Activated naive CD4-positive, alpha-beta T cell treated with Interleukin-2 at 50 U/mL for 16 hours (primary cell): ENCODE measurements around the gene SLC22A31.

Source experiments
- DNase-seq: peaks from one replicate; pipeline ENCODE4 v3.0.0-alpha.2; 2020

Gene SLC22A31

DNA sequence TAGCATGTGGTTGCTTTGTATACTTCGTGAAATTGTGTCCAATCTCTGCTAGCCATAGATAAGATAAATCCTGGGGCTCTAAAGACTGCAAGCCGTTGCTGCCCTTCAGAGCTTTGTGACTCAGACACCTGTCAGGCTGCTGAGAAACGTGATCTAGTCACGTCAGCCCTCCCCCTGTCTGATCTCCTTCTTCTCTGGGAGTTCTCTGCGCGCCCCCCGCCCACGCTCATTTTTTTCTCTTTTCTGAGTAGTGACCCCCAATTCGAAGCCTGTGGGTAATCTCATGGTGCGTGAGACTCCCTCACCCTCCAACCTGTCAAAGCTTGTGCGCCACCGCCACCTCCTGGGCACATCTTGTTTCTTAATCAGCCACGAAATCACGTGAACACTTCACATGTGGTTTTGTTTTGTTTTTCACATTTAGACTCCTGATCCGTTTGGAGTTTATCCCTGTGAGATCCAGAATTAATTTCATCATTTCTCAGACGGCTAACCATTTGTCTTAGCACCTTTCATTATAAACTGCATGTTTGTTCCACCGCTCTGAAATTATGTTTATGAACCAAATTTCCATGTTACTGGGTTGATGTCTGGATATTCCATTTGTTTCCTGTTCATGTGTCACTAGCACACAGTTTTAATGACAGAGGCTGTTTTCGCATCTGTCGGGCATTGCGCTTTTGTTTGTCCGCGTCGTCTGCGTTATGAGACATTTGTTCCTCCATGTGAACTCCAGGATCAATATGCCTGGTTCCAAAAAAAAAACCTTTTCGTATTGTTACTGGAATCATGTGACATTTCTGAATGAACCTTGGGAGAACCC is 16.2 kb upstream of the SLC22A31 start:
- DNase-seq = peak; percentile 82

DNA sequence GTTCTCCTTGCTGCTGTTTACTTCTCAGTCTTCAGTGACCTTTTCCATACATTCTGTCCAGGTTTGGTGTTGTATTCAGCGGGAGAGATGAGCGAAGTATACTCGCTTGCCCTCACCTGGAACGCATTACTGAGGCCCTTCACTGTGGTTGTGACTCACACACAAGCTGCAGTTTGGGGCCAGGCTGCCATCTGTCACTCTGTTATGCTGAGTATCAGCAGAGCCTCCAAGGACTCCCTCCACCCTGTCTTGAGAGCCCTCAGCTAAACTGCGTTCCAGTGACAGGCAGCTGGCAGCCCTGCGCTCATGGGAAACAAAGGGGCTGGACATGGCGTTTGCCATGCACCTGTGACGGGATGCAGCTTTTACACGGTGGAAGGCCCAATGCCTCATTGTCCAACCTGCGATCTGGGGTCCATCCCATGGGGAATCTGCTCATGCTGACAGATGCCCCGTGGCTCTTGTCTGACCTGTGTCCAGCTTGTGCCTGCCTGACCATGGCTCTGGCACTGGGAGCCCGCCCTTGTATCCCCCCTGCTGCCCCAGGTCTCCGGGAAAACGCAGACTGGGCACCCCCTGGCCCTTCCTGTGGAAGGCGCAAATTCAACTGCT is 10.7 kb upstream of the SLC22A31 start:
- no peak for DNase-seq

DNA sequence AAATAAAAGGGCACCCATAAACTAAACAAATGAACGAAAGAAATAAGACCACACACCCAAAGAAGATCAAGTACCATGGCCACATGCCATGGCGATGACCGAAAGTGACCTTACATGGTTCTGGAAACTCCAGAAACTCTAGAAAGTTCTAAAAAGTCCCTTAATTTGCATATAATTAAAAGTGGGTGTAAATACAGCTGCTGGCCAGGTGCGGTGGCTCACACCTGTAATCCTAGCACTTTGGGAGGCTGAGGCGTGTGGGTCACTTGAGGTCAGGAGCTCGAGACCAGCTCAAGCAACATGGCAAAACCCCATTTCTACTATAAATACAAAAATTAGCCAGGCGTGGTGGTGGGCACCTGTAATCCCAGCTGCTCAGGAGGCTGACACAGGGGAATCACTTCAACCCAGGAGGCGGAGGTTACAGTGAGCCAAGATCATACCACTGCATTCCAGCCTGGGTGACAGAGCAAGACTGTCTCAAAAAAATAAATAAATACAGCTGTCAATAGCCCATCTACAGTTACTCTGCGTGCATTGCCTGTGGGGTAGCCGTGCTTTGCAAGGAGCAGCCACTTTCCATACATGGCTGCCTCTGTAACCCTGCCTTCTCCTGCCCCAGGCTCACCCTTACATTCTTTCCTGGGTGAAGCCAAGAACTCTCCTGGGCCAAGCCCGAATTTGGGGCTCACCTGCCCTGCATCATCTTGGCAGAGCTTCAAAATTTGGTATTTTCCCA is 10.0 kb upstream of the SLC22A31 start:
- no peak for DNase-seq

DNA sequence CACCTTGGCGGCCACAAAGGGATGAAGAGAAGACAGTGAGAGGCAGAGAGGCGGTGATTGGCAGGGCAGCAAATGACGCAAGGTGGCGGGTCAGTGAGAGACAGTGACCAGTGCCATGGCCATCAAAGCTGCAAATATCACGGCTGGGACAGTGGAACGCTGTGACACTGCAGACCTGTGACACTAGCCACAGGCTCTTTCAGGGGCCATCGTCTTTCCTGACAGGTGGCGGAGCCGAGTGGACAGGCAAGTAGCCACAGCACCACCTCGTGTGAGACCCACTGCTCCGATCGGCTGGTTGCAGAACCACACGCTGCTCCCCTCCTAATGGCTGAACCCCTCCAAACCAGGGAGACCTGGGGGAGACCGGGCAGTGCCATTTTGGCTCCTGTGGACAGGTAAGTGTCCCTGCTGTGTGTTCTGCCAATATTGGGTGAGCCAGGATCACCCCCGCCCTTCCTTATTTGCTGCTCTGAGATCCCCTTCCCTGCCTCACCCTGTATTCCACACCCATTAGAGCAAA is 9.2 kb upstream of the SLC22A31 start:
- no peak for DNase-seq

DNA sequence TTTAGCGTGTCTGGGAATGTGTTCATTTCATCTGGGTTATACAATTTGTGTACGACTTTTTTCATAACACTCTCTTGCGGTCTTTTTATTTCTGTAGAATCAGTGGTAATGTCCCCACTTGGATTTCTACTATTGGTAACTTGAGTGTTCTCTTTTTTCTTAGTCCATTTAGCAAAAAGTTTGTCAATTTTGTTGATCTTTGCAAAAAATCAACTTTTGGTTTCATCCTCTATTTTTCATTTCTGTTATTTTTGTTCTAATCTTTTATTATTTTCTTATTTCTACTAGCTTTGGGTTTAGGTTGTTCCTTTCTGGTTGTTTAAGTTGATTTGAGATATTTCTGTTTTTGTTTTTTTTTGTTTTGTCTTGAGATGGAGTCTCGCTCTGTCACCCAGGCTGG is 7.7 kb upstream of the SLC22A31 start:
- no peak for DNase-seq

DNA sequence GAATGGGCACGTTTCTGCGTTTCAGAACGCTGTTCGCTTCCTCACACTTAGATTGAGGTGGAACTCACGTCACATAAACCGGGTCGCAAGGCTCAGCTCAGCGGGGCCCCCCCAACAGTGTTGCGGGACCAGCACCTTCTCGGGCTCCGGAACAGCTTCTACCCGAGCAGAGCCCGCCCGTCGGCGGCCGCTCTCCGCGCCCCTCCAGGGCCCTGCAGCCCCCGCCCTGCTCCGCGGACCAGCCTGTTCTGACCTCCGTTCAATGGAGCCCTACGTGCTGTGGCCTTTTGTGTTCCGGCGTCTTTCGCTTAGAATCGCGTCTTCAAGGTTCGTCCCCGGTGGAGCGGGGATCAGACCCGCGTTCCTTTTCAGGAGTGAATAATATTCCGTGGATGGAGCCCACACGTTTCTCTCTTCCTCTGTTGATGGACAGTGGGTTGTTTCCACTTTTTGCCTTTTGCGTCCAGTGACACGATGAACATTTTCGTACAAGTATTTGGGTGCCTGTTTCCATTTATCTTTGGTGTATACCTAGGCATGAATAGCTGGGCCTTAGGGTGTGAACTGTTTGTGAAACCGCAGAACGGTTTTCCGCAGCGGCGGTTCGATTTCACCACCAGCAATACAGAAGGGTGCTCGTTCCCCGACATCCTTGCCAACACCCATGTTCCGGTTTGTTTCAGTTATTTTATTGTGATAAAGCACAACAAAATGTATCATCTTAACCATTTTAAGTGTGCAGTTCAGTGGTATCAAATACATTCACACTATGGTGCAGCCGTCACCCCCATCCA is 2.3 kb upstream of the SLC22A31 start:
- DNase-seq = no peak

DNA sequence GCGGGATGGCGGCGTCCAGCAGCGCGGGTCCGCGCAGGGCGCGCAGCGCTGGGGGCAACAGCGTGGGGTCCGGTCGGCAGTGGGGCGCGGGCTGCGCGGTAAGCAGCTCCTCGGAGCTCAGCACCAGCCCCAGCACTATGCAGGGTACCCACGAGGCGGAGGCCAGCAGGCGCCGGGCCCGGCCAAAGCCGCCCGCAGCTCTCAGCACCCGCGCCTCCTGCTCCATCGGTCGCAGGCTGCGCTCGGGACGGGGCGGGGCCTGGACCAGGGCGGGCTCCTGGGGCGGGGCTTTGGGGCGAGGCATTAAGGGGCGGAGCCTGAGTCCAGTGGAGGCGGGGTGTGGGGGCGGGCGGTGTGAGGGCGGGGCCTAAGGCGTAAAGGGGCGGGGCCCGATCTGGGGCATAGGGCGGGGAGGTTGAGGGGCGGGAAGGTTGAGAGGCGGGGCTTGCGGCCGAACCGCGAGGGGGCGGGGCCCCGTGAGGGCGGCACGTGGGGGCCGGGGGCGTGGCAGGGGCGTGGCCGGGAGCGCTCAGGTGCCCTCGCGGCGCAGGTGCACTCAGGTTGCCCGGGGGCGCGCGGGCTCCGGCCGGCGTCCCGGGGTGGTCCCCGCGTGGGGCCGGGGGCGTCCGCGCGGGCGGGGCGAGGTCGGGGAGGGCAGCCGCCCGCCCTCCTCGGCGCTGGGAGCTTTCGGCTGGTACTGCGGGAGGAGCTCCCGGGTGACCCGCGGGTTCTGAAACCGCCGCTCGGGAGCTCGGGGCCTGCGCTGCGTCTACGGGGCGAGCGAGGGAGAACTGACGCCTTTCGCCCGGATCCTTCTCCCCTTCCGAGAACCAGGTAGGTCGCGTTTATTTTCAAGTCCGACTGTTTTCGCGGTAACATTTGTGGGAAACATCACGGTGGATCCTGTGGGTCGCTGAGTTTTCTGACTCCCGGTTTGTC is 1.4 kb upstream of the SLC22A31 start:
- DNase-seq = peak; percentile 74

DNA sequence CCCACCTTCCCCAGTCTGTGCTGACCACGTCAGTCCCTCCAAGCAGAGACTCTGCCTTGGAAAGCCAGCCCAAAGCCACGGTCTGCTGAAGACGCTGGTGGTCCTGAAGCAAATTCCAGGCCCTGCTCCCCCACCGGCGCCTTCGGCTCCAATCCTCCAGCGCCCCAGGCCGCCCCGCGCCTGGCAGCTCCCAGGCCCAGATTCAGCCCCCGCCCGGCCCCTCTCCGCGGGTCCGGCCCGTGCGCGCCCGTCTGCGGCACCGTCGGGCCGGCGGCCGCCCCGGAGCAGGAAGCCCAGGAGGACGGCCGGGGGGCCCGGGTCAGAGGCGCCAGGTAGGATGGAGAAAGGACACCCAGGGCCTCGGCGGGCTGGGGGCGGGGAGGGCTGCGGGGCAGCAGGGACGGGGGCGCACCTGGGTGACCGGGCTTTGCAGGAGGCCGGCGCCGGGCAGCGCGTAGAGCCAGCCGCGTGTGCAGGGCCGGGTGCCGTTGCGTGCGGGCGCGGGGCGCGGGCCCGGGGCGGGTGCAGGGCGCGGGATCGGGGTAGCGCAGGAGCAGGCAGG is 594 bp upstream of the SLC22A31 start:
- no peak for DNase-seq

DNA sequence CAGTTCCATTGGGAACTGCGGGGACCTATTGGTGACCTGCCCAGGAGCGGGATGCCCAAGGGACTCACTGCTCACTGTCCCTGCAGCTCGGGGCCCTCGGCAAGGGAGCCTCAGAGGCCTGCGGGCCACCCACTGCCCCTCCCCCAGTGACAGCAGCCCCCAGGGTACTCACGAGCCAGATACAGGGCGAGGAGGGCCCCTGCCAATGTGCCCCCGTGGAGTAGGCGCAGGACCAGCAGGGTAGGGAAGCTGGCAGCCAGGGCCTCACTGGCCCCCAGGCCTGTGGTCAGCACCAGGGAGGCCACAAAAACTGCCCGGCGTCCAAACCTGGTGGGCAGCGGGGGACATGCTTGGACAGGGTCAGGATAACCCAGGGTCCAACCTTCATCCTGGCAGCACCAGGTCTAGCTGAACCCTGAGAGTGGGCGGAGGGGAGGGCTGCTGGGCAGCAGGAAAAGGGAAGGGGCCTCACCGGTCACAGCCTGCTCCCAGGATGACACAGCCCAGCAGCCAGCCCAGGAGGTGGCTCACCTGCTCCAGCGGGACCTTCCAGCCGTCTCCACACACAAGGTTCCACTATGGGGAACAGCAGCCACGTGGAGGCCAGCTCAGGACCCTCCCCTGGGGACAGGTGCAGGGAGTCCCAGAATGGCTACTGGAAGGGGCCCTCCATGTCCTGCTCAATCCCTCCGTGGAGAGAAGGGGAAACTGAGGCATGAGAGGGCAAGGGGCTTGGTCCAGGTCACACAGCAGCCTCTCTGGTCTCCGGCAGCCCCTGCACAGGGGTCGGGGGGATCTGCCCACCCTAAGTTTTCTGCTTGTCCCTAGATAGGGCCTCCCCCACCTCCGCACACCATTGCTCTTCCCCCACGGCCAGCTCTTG is 855 bp downstream of the SLC22A31 start:
- no peak for DNase-seq

DNA sequence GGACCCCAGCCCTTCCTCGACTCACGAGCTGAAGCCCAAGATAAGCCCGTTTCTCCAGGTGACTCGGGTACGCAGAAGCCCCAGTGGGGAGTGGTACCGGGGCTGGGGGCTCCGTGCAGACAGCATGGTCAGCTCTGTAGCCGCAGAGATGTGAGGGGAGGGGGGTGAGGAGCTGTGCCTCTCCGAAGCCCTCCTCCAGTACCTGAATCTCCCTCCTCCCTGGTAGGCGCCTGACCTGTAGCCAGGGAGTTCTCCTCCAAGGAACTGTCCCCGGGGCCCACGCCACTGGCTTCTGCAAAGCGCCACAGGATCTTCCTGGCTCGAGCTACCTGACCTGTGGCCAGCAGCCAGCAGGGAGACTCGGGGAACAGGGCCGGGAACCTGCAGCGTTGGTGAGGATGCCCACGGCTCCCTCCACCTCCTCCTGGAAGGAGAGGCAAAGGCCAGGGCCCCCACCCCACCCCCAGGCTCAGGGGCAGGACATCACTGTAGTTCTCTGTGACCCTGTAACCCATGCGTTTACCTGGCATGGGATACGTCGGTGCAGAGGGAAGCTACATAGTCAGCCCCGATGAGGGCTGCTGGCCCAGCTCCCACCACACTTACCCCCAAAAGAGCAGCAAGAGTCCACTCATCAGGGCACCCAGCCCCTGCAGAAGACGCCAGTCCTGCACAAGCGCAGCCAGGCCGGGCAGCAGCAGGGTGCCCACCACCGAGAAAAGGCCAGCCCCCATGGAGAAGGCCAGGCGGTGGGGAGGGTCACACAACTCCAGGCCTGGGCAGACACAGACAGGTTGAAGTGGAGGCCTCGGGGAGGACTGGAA is 1.7 kb downstream of the SLC22A31 start:
- no peak for DNase-seq

DNA sequence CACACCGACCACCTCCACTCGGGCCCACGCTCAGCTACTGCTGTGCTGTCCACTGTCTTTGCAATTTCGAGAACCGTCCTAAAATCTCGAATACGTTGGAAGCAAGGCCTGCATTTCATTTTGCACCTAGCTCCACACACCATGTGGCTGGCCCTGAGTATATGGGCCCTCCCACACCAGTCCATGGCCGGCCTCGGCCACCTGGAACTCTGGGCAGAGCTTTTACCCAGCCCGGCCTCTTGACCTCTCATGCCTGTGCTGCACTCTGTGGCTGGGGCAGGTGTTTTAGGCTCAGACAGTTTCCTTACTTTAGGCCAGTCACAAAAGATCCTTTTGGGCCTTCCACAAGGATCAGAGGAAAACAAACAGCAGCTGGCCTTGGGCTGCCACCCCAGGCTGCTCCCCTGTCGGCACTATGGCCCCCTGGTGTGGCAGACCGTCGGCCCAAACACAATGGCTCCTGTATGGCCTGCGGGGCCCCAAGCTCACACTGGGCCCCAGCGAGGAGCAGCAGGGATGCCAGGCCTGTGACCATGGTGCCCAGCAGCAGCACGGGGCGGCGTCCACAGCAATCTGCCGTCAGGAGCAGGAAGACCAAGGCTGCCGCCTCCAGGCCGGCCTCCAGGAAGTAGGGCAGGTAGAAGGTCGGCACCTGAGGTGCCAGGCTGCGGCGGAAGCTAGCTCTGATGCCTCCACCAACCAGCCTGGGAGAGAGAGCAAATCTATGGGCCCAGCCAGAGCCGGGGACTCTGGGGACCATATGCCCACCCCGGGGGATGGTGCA is 2.5 kb downstream of the SLC22A31 start:
- DNase-seq = no peak

DNA sequence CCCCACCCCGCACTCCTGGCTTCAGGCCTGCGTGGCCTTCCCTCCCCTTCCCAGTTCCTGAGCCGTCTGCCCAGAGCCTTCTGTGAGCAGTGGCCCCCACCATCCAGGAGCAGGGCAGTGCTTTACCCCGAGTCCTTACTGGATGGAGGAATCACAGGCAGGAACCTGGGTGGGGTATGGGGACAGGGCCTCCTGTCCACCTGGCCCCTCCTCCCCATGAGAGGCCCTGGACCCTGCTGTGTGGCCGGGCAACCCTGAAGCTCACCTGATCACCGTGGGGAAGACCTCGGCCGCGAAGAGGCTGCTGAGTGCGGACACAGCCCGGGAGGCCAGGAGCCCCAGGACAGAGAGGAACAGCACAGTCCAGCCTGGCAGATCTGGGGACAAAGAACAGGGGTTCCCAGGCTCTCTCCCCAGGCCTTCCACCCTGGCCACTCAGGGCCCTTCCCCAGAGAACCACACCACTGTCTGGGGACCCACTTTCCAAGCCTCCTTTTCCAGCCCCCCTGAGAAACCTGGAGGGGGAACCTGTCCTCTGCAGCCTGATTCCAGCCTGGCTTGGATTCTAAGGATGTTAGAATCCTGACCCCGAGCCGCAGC is 3.2 kb downstream of the SLC22A31 start:
- DNase-seq = no peak

DNA sequence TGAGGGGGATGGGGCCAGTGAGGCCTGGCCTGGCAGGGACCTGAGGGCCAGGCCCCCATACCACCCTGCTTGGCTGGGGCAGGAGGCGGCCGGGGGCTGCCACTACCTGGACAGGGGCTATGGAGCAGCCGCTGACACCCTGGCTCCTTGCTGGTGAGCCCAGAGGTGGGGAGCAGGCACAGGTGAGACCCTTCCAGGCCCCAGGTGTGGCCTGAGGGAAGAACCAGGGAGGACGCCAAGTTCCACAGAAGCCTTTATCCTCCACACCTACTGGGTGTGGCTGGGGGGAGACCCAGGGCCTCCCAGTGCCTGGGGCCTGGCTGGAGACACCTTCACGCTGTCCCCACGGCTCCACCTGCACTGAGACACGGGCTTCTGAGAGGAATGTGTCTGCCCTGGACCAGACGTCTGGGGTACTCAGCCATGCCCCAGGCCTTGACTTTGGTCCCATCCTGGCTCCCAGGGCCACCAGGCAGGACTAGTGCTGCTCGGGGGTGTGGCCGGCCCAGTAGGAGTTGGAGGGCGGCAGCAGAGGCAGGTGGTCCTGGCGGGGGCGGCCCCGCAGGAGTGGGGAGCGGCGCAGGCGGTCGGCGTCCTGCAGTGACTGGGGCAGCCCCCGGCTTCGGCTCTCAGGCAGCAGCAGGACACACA is 4.7 kb downstream of the SLC22A31 start:
- DNase-seq = no peak

DNA sequence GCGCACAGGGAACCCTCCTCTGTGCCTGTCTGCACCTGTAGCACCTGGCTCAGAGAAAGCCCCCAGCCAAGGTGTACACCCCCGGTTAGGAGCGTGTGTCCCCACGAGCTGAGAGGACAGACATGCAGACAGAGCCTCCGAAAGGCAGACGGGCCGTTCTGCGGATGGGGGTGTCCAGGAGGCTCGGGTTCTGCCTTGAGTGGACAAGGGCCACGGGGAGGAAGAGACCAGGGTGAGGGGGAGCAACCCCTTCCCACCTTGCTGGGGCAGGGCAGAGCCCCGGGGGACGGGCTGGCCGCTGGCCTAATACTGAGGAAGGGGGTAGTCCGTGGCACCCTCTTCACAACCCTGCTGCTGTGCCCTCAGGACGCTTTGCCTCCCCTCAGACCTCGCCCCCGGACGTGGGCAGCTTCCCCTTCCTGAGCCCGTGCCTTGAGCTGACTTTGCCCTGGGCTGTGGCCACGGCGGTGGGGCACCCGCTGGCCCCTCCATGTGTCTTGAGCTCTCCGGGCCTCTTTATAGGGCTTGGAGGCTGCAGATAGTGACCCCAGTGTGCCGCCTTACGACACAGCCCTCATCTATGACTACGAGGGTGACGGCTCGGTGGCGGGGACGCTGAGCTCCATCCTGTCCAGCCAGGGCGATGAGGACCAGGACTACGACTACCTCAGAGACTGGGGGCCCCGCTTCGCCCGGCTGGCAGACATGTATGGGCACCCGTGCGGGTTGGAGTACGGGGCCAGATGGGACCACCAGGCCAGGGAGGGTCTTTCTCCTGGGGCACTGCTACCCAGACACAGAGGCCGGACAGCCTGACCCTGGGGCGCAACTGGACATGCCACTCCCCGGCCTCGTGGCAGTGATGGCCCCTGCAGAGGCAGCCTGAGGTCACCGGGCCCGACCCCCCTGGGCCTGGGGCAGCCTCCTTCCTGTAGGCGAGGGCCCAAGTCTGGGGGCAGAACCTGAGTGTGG is 5.7 kb downstream of the SLC22A31 start:
- no peak for DNase-seq

DNA sequence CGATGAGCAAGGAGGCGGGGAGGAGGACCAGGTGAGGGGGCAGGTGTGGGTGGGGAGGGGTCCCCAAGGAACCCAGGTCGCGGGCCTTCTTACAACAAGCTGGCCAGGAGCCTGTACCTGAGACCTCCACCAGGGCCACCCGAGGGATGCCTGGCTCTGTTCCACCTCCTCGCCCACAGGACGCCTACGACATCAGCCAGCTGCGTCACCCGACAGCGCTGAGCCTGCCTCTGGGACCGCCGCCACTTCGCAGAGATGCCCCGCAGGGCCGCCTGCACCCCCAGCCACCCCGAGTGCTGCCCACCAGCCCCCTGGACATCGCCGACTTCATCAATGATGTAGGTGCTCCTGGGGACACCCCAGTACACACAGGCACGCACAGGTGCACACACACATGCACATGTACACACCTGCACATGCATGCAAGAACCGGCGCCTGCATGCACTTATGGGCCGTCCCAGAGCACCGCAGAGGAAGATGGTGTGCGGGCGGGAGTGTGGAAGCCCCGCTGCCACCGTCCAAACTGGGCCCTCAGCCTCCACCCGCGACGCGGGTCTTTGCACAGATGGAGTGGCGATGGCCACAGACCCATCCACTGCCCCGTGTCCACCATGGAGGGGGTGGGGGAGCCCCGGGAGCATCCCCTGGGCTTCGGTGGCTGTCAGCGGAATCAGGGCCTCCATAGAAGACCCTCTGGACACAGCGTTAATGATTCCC is 6.6 kb downstream of the SLC22A31 start:
- DNase-seq = no peak
